Tibial nerve (tissue), 3 donors: Measurements from ENCODE around the gene NPR3.

ENCODE experiments used
- CTCF ChIP-seq, 5 experiments: fragments of 200-600 bp in 3 of 5; fragments of 450-650 bp in 2 of 5; sonication (generic) in 3 of 5; IDR thresholded peaks; one replicate each; pipeline ENCODE4 v1.5.1; 2016 to 2019; ENCODE audit warnings: antibody characterized with exemption in 5 of 5, mild to moderate bottlenecking in 3 of 5, moderate library complexity in 2 of 5
- POLR2A ChIP-seq, 2 donors: fragments of 450-650 bp; IDR thresholded peaks; one replicate each; pipeline ENCODE4 v1.6.1; 2017; ENCODE audit warnings: antibody characterized with exemption in 2 of 2, mild to moderate bottlenecking in 2 of 2, moderate library complexity in 2 of 2

- no peak for TF ChIP-seq CTCF (IDR thresholded peaks at IDR 0.05)
- no peak for TF ChIP-seq POLR2A (IDR thresholded peaks at IDR 0.05)
These were observed 21.0 kb upstream of the NPR3 start for GRCh38 chr5:32690153-32690552.
